ENCODE measurements around the gene ZNF804B. TPM values are rescaled to one million over a fixed set of nuclear protein-coding genes. Genes with fewer than 3 reads are reported as not detected.

ZNF804B gene
- total RNA-seq, 1 experiment from 2014 or later: not detected

DNA sequence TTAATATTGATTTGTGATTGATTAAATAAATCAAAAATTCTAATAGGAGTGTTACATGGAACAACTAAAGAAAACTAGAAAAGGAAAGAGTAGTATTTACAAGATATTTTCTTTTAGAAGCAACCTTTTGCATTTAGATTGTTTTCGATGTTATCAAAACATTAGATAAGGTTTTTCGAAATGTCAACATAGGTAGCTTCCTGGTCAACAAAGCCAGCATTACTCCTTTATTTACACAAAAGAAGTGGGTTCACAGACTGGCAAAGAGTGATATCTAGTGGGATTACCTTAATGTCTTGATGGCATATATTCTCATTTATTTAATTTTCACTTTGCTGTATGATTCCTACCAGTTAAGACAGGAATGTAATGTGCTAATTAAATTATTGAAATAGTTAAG, 153.4 kb downstream of the ZNF804B start:
- H3K4me1 ChIP-seq (ENCODE audit: insufficient read depth, low read length, poor library complexity, severe bottlenecking): no peaks in the 10 kb centered on the region
- no peak for DNase-seq (ENCODE audit: low spot score)
- H3K27ac ChIP-seq (ENCODE audit: low read depth, low read length, poor library complexity, severe bottlenecking): no peak overlapping the region
- H3K27me3 ChIP-seq (replicated peaks; ENCODE audit: insufficient read depth, low read depth, low read length, poor library complexity): no peaks in the 10 kb centered on the region
- H3K9me3 ChIP-seq (ENCODE audit: low read depth, low read length, poor library complexity, severe bottlenecking): no peaks in the 10 kb centered on the region
- ChIA-PET POLR2A (ENCODE audit: low non-redundant PET) (no interaction called here), CTCF (no interaction called here)
- BruUV-seq (replicated peaks): no TSS peak
- intact Hi-C loops (cut with micrococcal nuclease; ENCODE audit: unreplicated experiment): loop anchor here (10.0 kb wide), 1 partner anchor 62 kb away; no protein-coding TSS in a partner anchor
- H3K36me3 ChIP-seq (ENCODE audit: insufficient read depth, low read length, poor library complexity, severe bottlenecking): no peaks in the 10 kb centered on the region
- no peak overlapping the region for H3K4me3 ChIP-seq (ENCODE audit: low read depth, low read length, poor library complexity, severe bottlenecking)
- no peak for TF ChIP-seq EZH2 (IDR thresholded peaks at IDR 0.05; ENCODE audit: borderline replicate concordance, low read depth, low read length, poor library complexity, severe bottlenecking)
- TF ChIP-seq, protein P1, sequence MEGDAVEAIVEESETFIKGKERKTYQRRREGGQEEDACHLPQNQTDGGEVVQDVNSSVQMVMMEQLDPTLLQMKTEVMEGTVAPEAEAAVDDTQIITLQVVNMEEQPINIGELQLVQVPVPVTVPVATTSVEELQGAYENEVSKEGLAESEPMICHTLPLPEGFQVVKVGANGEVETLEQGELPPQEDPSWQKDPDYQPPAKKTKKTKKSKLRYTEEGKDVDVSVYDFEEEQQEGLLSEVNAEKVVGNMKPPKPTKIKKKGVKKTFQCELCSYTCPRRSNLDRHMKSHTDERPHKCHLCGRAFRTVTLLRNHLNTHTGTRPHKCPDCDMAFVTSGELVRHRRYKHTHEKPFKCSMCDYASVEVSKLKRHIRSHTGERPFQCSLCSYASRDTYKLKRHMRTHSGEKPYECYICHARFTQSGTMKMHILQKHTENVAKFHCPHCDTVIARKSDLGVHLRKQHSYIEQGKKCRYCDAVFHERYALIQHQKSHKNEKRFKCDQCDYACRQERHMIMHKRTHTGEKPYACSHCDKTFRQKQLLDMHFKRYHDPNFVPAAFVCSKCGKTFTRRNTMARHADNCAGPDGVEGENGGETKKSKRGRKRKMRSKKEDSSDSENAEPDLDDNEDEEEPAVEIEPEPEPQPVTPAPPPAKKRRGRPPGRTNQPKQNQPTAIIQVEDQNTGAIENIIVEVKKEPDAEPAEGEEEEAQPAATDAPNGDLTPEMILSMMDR (conservative IDR thresholded peaks at IDR 0.05; ENCODE audit: low read depth, low read length): no peak

DNA sequence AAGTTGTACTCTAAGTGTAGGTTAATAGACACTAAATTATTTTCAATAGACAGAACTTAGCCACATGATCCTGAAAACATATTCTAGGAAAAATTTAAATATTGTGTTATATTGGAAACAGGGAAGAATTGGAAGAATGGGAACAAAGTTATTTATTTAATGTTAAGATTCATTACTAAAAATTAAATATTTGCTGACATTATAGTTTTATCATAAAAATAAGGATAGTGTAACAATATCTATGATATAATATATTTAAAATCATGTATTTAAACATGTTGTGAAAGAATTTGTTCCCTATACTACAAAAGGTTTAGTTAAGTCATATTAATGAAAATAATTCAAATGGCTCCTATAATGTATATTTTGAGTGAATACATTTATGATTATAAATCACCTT, 156.1 kb downstream of the ZNF804B start:
- TF ChIP-seq, protein P1 (conservative IDR thresholded peaks at IDR 0.05; ENCODE audit: low read depth, low read length): no peak
- TF ChIP-seq EZH2 (IDR thresholded peaks at IDR 0.05; ENCODE audit: borderline replicate concordance, low read depth, low read length, poor library complexity, severe bottlenecking): no peak
- no peak overlapping the region for H3K27ac ChIP-seq (ENCODE audit: low read depth, low read length, poor library complexity, severe bottlenecking)
- H3K9me3 ChIP-seq (ENCODE audit: low read depth, low read length, poor library complexity, severe bottlenecking): no peaks in the 10 kb centered on the region
- H3K27me3 ChIP-seq (replicated peaks; ENCODE audit: insufficient read depth, low read depth, low read length, poor library complexity): no peaks in the 10 kb centered on the region
- BruUV-seq (replicated peaks): no TSS peak
- no peak for DNase-seq (ENCODE audit: low spot score)
- CTCF ChIA-PET: no interaction called here
- H3K36me3 ChIP-seq (ENCODE audit: insufficient read depth, low read length, poor library complexity, severe bottlenecking): no peaks in the 10 kb centered on the region
- no peak overlapping the region for H3K4me3 ChIP-seq (ENCODE audit: low read depth, low read length, poor library complexity, severe bottlenecking)
- intact Hi-C loops (cut with micrococcal nuclease; ENCODE audit: unreplicated experiment): loop anchor here (10.0 kb wide), 1 partner anchor 59 kb away; no protein-coding TSS in a partner anchor
- no peaks in the 10 kb centered on the region for H3K4me1 ChIP-seq (ENCODE audit: insufficient read depth, low read length, poor library complexity, severe bottlenecking)
- POLR2A ChIA-PET (ENCODE audit: low non-redundant PET): no interaction called here

DNA sequence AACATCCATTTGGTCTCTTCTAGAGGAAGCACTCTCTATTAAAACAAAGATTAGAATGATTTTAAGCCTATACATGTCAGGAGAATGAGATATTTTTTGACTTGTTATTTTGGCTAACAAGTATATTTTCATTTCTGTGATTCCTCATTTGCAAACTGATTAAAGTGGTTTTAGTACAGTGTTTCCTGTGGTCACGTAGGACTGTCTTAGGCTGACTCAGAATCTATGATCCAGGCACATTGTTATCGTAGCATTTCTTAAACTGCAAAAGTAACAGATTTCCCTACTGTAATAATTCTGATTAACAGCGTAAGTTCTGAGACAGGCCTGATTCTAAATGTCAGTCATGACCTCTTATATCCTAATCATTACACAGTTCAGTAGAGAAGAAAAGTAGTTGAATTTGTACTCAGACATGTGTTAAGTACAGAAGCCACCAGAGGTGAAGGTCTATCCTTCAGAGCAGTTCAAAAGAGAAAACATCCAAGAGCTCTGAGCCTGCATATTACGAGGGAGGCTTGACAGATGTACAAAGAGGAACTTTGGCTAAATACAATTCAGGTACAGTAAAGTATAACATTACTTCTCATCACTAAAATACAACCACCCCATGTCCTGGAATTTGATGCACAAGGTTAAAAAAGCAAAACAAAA, 160.1 kb downstream of the ZNF804B start:
- Histone ChIP-seq H3K9me3 (ENCODE audit: low read depth, low read length, poor library complexity, severe bottlenecking) (no peaks in the 10 kb centered on the region), H3K27ac (ENCODE audit: low read depth, low read length, poor library complexity, severe bottlenecking) (no peak overlapping the region), H3K4me1 (ENCODE audit: insufficient read depth, low read length, poor library complexity, severe bottlenecking) (no peaks in the 10 kb centered on the region), H3K27me3 (replicated peaks; ENCODE audit: insufficient read depth, low read depth, low read length, poor library complexity) (no peaks in the 10 kb centered on the region), H3K36me3 (ENCODE audit: insufficient read depth, low read length, poor library complexity, severe bottlenecking) (no peaks in the 10 kb centered on the region), H3K4me3 (ENCODE audit: low read depth, low read length, poor library complexity, severe bottlenecking) (no peak overlapping the region)
- no peak for DNase-seq (ENCODE audit: low spot score)
- CTCF ChIA-PET: no interaction called here
- TF ChIP-seq, protein P1 (conservative IDR thresholded peaks at IDR 0.05; ENCODE audit: low read depth, low read length): no peak
- no peak for TF ChIP-seq EZH2 (IDR thresholded peaks at IDR 0.05; ENCODE audit: borderline replicate concordance, low read depth, low read length, poor library complexity, severe bottlenecking)
- BruUV-seq (replicated peaks): no TSS peak
- intact Hi-C loops (cut with micrococcal nuclease; ENCODE audit: unreplicated experiment): loop anchor here (10.0 kb wide), 1 partner anchor 55 kb away; no protein-coding TSS in a partner anchor
- POLR2A ChIA-PET (ENCODE audit: low non-redundant PET): no interaction called here
